GM06990 (cell line): ENCODE data around the gene MSN.
"Not testable (repeated sequence)": the region's sequence is repeated elsewhere in the genome, so short reads cannot be mapped to it uniquely, and the experiment has no call there.

Source experiments
- DNase-seq: peaks from one replicate; pipeline ENCODE4 v3.0.0-alpha.2; 2011; ENCODE audit not compliant: insufficient read length; ENCODE audit errors: extremely low read depth
- H3K27me3 ChIP-seq: replicated peaks from 2 replicates; pipeline ENCODE4 v1.6.0; 2011; ENCODE audit warnings: low read length; ENCODE audit not compliant: control insufficient read depth, insufficient read depth
- H3K36me3 ChIP-seq: 2 replicates; pipeline ENCODE4 v1.5.1; 2011; ENCODE audit warnings: low read length; ENCODE audit not compliant: control insufficient read depth, insufficient read depth
- H3K4me3 ChIP-seq: replicated peaks from 2 replicates; pipeline ENCODE4 v1.5.1; 2011; ENCODE audit warnings: low read depth, mild to moderate bottlenecking, control low read depth, low read length
- TF ChIP-seq, protein P1 (sequence below): IDR thresholded peaks from 2 replicates; pipeline ENCODE4 v1.5.1; 2011; ENCODE audit warnings: low read length, control low read depth, mild to moderate bottlenecking, inconsistent platforms; ENCODE audit not compliant: insufficient read depth, poor library complexity, severe bottlenecking

MSN gene

DNA sequence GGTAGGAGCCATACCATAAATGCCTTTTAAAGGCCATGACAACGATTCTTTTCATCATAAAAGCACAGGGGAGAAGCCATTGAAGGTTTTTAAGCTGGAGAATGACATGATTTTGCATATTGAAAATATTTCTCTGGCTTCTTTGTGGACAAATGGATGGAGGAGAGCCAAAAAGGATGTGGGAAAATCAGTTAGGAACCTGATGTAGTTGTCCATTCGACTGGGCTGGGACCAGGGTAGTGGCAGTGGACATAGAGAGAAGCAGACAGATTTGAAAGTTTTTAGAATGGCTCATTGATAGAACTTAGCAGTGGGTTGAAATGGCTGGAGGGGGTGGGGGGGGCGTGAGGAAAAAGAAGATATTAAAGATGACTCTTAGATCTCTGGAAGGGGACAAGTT lies 19.7 kb upstream of the MSN start:
- Histone ChIP-seq H3K4me3 (no peak overlapping the region), H3K36me3 (no peaks in the 10 kb centered on the region), H3K27me3 (no peaks in the 10 kb centered on the region)
- no peak for DNase-seq
- TF ChIP-seq, protein P1, sequence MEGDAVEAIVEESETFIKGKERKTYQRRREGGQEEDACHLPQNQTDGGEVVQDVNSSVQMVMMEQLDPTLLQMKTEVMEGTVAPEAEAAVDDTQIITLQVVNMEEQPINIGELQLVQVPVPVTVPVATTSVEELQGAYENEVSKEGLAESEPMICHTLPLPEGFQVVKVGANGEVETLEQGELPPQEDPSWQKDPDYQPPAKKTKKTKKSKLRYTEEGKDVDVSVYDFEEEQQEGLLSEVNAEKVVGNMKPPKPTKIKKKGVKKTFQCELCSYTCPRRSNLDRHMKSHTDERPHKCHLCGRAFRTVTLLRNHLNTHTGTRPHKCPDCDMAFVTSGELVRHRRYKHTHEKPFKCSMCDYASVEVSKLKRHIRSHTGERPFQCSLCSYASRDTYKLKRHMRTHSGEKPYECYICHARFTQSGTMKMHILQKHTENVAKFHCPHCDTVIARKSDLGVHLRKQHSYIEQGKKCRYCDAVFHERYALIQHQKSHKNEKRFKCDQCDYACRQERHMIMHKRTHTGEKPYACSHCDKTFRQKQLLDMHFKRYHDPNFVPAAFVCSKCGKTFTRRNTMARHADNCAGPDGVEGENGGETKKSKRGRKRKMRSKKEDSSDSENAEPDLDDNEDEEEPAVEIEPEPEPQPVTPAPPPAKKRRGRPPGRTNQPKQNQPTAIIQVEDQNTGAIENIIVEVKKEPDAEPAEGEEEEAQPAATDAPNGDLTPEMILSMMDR: no peak

DNA sequence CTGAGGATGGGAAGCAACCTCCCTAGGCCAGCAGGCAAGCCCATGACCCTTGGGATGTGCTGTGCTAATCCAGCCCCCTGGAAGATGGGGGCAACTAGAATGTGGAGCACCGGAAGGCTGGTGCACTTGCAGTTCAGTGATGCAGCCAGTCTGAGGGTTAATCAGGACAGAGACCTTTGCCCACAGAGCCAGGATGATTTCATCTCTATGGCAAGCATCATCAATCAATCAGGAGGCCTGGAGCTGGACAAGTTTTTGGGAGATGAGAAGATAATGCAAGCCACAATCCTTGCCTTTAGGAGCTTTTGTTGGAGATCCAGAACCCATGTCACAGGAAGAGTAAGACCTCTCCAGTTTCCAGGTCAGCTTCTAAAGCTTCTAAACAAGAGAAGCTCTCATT lies 15.4 kb upstream of the MSN start:
- TF ChIP-seq, protein P1: no peak
- DNase-seq: no peak

DNA sequence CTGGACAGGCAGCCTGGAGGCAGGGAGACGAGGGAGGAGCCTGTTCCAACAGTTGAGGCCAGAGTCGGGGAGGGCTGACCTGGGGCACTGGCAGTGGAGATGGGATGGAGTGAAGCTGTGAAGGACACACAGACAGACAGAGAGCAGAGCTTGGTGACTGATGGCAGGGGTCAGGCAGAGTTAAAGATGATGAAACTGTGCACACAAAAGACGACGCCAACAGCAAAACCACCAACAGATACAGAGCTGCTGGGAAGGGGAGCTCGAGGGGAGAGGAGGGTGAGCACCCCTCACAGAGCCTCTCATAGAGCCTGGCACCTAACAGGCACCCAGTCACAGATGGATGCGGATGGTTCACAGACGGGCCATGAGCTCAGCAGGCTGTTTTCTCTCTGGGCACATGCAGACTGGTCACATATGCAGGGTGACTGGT lies 10.4 kb upstream of the MSN start:
- not testable (repeated sequence) for H3K4me3 ChIP-seq, H3K36me3 ChIP-seq, DNase-seq, H3K27me3 ChIP-seq

More for the DNA sequence above, 15.4 kb upstream of the MSN start:
- no peaks in the 10 kb centered on the region for H3K36me3 ChIP-seq
- H3K27me3 ChIP-seq: no peaks in the 10 kb centered on the region
- no peak overlapping the region for H3K4me3 ChIP-seq

DNA sequence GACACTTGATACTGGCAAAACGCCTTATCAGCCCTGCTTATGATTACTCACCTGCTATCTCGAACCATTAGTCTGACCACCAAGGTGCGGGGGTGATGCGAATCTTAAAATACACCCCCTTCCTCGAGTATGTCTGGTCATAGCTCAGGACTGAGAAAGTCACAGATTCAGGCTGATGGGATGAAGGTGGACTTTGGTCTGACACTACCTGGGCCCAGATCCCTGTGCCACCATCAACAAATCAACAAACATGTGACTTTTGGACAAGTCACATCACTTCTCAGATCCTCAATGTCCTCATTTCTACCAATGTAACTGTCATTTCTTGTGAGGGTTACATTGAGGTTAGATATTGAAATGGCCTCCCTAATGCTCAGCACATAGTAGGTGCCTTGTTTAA lies 9.8 kb upstream of the MSN start:
- no peaks in the 10 kb centered on the region for H3K36me3 ChIP-seq
- no peaks in the 10 kb centered on the region for H3K27me3 ChIP-seq
- TF ChIP-seq, protein P1: no peak
- no peak for DNase-seq
- H3K4me3 ChIP-seq: no peak overlapping the region

DNA sequence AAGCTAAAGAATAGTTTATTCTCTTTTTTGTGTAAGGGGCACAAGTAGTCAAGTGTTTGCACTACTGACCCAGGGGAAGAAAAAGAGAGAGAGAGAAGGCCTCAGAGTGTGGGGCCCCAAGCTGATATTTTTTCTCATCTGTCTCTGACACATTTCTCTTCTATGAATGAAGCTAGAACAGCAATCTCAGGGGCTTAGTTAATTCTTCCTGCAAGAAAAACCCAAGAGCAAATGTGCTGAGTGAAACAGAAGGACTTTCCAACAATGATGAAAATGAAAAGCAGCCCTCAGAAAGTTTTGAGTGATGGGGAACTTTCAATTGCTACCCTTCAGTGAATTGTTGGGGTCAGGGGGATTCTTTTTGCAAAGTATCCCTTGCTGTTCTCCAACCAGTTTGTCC lies 9.2 kb upstream of the MSN start:
- Histone ChIP-seq H3K27me3 (no peaks in the 10 kb centered on the region), H3K4me3 (no peak overlapping the region), H3K36me3 (no peaks in the 10 kb centered on the region)
- no peak for DNase-seq
- TF ChIP-seq, protein P1: no peak

DNA sequence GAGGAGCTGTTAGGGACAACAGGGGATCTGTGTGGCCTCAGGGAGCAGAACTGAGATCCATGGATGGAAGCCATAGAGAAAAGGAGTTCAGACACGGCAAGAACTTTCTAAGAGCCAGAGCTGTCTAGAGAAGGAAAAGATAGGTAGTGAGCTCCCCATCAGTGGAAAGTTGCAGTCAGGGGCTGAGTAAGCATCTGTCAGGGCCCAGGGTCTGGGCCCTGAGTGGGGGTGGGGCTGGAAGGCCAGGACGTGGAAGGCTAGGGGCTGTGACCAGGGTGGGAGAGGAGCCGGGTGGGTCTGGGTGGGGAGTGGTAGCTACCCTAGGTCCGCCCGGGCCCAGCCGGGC lies 324 bp upstream of the MSN start:
- Histone ChIP-seq H3K4me3 (no peak overlapping the region), H3K27me3 (no peaks in the 10 kb centered on the region), H3K36me3 (no peaks in the 10 kb centered on the region; the same call in 1 of the 2 replicates)
- TF ChIP-seq, protein P1: no peak
- no peak for DNase-seq
